Stomach smooth muscle (tissue), 2 donors: ENCODE results near the gene UACA.
"Not testable (repeated sequence)": the region's sequence is repeated elsewhere in the genome, so short reads cannot be mapped to it uniquely, and the experiment has no call there.

Experiments
- H3K27ac ChIP-seq: one replicate; pipeline ENCODE4 v1.7.0; 2013; ENCODE audit warnings: mild to moderate bottlenecking, low read length, inconsistent platforms
- H3K27me3 ChIP-seq, 2 donors: one replicate each; pipeline ENCODE4 v1.7.0; 2013; ENCODE audit warnings: low read length in 2 of 2; ENCODE audit not compliant: insufficient read depth in 2 of 2, control insufficient read depth in 1 of 2
- H3K36me3 ChIP-seq, 2 donors: one replicate each; pipeline ENCODE4 v1.7.0; 2013; ENCODE audit warnings: low read length in 2 of 2; ENCODE audit not compliant: control insufficient read depth in 2 of 2, insufficient read depth in 2 of 2
- H3K4me1 ChIP-seq: one replicate; pipeline ENCODE4 v1.7.0; 2013; ENCODE audit warnings: low read length; ENCODE audit not compliant: control insufficient read depth, insufficient read depth
- H3K4me3 ChIP-seq, 2 donors: one replicate each; pipeline ENCODE4 v1.7.0; 2013; ENCODE audit warnings: low read length in 2 of 2
- H3K9ac ChIP-seq, 2 donors: one replicate each; pipeline ENCODE4 v1.7.0; 2013; ENCODE audit warnings: low read length in 2 of 2, mild to moderate bottlenecking in 1 of 2
- H3K9me3 ChIP-seq, 2 donors: one replicate each; pipeline ENCODE4 v1.7.0; 2013; ENCODE audit warnings: low read length in 2 of 2; ENCODE audit not compliant: control insufficient read depth in 2 of 2
- donor health status: healthy.
- donor health status: Pancreatic carcinoma.

The UACA gene

DNA sequence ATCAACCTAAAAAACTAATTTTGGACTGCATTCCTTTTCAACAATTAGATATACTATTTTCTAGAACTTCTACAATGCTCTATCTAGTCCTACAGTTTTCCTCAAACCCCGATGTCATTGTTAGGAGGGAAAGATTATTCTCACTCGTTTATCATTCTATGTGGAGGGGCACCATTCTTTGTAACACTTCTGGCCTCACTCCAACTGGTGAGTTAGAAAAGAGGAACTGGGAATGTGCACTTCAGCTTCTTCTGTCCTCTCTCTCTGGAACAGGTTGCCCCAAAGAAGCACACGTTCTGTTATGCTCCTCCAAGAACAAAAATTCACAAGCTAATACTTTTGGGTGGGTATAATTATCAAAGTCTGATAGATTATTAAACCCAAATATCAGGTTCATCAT is 137.9 kb downstream of the UACA start:
- Histone ChIP-seq H3K4me1 (peaks cover 6% of the 10 kb centered on the region), H3K27me3 (no peaks in the 10 kb centered on the region), H3K36me3 (no peaks in the 10 kb centered on the region), H3K9me3 (no peaks in the 10 kb centered on the region), H3K27ac (no peak overlapping the region), H3K4me3 (no peak overlapping the region), H3K9ac (no peak overlapping the region)

- Histone ChIP-seq H3K9ac (no peak overlapping the region), H3K27ac (no peak overlapping the region), H3K27me3 (no peaks in the 10 kb centered on the region), H3K36me3 (no peaks in the 10 kb centered on the region), H3K4me1 (peaks cover 6% of the 10 kb centered on the region), H3K9me3 (no peaks in the 10 kb centered on the region), H3K4me3 (no peak overlapping the region)
Measured at GRCh38 chr15:70625011-70625410, 138.3 kb downstream of the UACA start.

GRCh38 chr15:70618929-70619328 is 144.4 kb downstream of the UACA start:
- Histone ChIP-seq H3K27me3 (no peaks in the 10 kb centered on the region), H3K9ac (no peak overlapping the region), H3K36me3 (no peaks in the 10 kb centered on the region), H3K27ac (no peak overlapping the region), H3K9me3 (no peaks in the 10 kb centered on the region), H3K4me1 (no peaks in the 10 kb centered on the region), H3K4me3 (no peak overlapping the region)

GRCh38 chr15:70617911-70618287 is 145.5 kb downstream of the UACA start:
- Histone ChIP-seq H3K36me3 (no peaks in the 10 kb centered on the region), H3K9ac (no peak overlapping the region), H3K27ac (no peak overlapping the region), H3K4me3 (no peak overlapping the region), H3K27me3 (no peaks in the 10 kb centered on the region), H3K9me3 (no peaks in the 10 kb centered on the region), H3K4me1 (no peaks in the 10 kb centered on the region)

GRCh38 chr15:70617076-70617910 is 146.1 kb downstream of the UACA start:
- Histone ChIP-seq H3K27me3 (no peaks in the 10 kb centered on the region), H3K4me1 (no peaks in the 10 kb centered on the region), H3K9me3 (no peaks in the 10 kb centered on the region), H3K4me3 (no peak overlapping the region), H3K27ac (no peak overlapping the region), H3K9ac (no peak overlapping the region), H3K36me3 (no peaks in the 10 kb centered on the region)

DNA sequence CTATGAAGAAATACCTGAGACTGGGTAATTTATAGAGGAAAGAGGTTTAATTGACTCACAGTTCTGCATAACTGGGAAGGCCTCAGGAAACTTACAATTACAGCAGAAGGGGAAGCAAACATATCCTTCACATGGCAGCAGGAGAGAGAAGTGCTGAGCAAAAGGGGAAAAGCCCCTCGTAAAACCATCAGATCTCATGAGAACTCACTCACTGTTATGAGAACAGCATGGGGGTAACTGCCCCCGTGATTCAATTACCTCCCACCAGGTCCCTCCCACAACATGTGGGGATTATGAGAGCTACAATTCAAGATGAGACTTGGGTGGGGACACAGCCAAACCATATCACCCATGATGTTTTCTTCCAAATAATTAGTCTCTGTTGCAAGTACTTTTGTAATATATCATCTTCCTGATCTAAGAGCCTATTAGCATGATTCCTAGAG is 147.0 kb downstream of the UACA start:
- not testable (repeated sequence) for H3K9me3 ChIP-seq, H3K36me3 ChIP-seq, H3K9ac ChIP-seq, H3K27ac ChIP-seq, H3K27me3 ChIP-seq, H3K4me1 ChIP-seq, H3K4me3 ChIP-seq

GRCh38 chr15:70615435-70616310 is 147.7 kb downstream of the UACA start:
- Histone ChIP-seq H3K27ac (no peak overlapping the region), H3K9me3 (peaks cover 0 to 2% of the 10 kb centered on the region in 2 donors), H3K4me1 (no peaks in the 10 kb centered on the region)

DNA sequence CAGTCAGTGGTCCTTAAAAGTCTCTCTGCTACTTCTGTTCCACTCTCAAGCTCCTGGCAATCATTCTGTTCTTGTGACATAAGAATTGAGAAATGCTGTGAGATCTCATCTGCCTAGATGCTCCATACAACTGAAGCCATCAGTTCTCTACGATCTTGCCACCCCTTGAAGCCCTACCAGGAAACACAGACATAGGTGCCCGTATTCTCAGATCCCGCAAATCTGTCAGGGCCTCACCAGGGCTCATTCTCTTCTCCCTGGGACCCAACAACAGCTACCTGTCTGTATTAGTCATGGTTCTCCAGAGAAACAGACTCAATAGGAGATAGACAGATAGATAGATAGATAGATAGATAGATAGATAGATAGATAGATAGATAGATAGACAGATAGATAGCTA is 149.1 kb downstream of the UACA start:
- H3K27ac ChIP-seq: no peak overlapping the region
- H3K9ac ChIP-seq: no peak overlapping the region
- H3K4me3 ChIP-seq: no peak overlapping the region
- H3K27me3 ChIP-seq: no peaks in the 10 kb centered on the region
- H3K9me3 ChIP-seq: peaks cover 0 to 2% of the 10 kb centered on the region in 2 donors
- no peaks in the 10 kb centered on the region for H3K4me1 ChIP-seq
- no peaks in the 10 kb centered on the region for H3K36me3 ChIP-seq

More at GRCh38 chr15:70615435-70616310, 147.7 kb downstream of the UACA start:
- Histone ChIP-seq H3K4me3 (no peak overlapping the region), H3K36me3 (no peaks in the 10 kb centered on the region), H3K9ac (no peak overlapping the region), H3K27me3 (no peaks in the 10 kb centered on the region)

DNA sequence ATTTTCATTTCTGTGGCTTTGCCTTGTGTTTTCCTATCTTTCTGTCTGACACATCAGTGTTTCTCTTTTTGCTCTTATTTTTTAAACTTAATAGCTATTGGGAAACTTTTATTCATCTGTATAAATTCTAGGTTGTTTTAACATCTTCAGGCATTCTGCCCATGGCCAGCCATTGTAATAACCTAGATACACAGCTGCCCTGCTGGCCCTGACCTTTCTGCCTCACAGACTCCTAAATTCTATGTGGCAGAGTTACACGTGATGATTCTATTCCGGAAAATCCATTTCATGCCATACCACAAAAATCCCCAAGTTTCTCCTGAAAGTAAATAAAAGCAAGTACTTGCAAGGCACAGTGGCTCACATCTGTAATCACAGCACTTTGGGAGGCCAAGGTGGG is 150.1 kb downstream of the UACA start:
- H3K27me3 ChIP-seq: no peaks in the 10 kb centered on the region
- H3K9ac ChIP-seq: no peak overlapping the region
- peaks cover 0 to 2% of the 10 kb centered on the region in 2 donors for H3K9me3 ChIP-seq
- no peaks in the 10 kb centered on the region for H3K36me3 ChIP-seq
- H3K4me3 ChIP-seq: no peak overlapping the region
- no peaks in the 10 kb centered on the region for H3K4me1 ChIP-seq
- no peak overlapping the region for H3K27ac ChIP-seq

- Histone ChIP-seq H3K27ac (no peak overlapping the region), H3K4me1 (peaks cover 1% of the 10 kb centered on the region), H3K36me3 (no peaks in the 10 kb centered on the region), H3K4me3 (no peak overlapping the region), H3K9me3 (peaks cover 0 to 2% of the 10 kb centered on the region in 2 donors), H3K9ac (no peak overlapping the region), H3K27me3 (no peaks in the 10 kb centered on the region)
Measured at GRCh38 chr15:70611286-70611685, 152.1 kb downstream of the UACA start.
